HG03097 (cell line): ENCODE data around the gene LCMT1.
"Not testable (repeated sequence)": the region's sequence is repeated elsewhere in the genome, so short reads cannot be mapped to it uniquely, and the experiment has no call there.

Experiments
- ATAC-seq: cut with Tn5 transposase; IDR thresholded peaks from one replicate; pipeline ENCODE4 v1.9.1; 2021; ENCODE audit not compliant: unreplicated experiment, low FRiP score

Gene LCMT1

DNA sequence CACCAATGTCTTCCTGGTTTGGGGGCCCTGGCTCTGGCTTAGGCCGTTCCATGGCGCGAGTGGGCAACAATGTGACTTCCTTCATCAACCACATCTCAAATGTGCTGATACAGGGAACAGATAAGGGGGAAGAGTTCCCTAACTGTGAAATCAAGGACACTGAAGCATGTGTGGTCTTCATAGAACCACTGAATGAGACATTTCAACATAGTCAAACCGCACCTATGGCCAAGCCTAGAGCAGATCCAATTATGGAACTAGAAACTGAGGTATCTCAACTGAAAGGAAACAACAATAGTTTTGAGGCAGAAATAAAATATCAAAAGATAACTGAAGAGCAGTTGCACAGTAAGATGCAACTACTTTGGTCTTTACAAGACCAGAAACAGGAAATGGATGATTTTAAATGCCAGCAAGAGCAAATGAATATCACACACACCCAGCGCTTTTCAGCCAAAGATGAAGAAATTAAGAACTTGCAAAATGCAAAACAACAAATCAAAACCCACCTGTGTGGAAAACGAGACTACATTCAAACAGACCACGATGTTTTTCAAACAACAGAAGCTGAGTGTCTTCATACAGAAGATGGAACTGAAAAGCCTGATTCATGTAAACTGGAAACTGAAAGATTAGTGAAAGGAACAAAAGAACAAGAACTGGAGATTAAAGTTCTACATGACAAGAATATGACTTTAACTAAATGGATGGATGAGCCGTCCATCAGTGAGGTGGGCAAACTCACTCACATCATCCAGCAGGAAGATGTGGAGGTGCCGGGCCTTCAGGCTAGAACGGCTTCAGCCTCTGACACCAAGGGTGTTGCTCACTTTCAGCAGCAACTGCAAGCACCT lies 18.1 kb upstream of the LCMT1 start:
- peak; percentile 56 for ATAC-seq

DNA sequence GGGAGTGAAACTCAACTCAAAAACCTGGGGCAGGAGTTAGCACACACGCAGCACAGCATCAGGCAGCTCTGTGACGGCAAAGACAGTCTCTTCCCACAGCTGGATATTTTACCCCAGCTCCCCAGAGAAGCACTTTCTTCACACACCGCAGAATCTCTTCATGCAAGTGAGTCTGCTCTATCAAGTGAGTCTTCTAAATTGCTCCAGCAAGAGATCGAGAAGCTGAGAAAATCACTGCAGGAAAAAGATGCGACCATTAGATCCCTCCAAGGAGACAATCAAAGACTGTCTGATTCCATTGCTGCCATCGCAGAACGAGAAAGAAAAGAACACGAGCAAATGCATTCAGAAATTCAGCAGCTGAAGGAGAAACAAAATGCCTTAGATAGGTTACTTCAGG lies 16.9 kb upstream of the LCMT1 start:
- ATAC-seq, result no peak

DNA sequence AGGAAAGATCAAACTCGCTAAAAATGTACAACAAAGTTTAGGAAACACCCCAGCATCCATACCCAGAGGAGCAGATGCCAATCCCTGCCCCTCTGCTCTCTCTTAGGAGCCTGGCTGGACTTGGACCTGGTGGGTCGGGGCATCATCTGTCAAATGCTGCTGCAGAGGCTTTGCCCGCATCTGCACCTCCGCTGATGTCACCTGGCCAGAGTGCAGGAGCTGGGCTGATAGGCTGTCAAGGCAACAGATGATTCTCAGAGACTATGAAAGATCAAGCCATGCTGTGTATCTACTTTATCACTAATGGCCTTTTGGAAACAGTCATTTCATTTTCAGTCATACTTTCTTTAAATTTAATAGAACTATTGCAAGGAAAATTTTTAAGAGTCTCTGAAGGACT lies 15.9 kb upstream of the LCMT1 start:
- no peak for ATAC-seq

DNA sequence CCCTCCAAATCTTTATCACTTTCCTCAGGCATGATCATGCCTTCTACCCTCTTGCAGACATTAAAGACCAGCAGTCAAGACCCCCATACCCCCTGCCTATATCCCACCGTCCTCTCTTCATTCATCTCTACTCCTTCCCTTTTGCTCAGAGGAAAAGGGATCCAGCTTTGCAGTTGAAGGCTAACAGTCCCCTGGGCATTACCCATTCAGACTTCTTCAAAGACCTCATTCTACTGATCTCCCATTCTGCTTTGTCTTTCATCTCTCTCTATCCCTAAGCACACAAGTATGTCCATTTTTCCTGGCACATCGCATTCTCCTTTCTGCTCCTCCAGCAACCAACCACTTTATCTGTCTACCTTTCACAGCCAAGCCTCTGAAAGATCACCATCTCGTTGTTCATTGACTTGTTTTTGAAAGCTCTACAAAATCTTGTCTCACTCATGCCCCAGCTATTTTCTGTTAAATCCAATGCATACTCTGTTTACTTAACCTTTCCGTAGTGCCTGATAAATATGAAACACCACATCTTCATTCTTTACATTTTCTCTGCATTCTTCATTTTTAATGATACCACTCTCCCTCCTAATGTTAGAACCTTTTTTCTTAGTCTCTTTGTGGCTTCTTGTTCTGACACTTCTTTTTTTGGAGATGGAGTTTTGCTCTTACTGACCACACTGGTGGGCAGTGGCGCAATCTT lies 14.1 kb upstream of the LCMT1 start:
- ATAC-seq, result no peak

DNA sequence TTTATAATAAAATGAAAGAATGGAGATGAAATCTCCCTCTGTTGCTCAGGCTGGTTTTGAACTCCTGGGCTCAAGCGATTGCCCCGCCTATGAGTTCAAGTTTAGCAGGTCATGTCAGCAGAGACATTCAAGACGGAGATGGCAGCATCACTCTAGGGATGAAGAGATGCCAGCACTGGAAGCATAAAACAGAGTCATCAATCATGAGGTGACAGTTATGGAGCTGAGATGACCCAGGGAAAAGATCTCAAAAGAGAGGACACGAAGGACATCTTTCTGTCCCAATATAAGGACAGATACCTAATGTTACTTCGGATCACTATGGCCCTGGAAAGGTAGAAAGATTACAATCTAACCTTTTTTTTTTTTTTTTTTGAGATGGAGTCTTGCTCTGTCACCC lies 11.0 kb upstream of the LCMT1 start:
- no peak for ATAC-seq

DNA sequence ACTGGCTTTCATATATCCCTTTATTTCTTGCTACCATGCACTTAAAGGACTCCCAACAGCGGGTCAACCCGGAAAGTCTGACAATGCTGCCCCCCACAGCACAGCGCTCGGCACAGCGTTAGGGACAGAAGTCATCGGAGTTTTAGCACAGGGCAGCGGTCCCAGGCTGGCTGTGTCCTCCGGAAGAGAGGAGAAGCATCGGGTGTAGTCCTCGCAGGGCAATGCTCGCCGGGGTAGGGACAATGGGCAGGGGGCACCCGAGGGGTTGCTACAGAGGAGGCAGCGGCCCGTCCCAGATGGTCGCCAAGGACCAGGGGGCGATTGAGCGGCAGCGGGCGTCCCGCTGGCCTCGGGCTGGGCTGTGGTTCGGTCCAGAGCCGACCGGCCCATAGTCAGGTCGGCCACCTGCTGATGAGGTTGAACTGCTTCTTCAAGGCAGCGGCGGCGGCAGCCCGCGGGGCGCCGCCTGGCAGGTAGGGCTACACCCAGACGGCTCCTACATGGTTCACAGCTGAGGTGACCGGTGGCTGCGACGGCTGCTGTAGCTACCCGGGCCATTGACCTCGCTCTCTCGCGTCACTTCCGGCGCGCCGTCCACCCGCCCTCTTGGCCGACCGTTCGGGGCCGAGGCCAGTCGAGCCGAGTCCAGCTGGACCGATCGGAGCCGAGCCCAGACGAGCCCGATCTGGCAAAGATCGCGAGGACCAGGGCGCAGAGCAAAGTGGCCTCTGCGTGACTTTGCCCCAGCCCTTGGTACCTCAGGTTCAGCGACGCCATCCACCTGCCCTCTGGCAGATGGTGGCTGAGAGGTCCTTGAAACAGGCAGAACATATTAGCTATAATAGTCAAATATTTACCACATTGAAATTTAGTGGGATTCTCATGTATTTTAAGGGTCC lies 4.7 kb upstream of the LCMT1 start:
- ATAC-seq, result peak; percentile 37

DNA sequence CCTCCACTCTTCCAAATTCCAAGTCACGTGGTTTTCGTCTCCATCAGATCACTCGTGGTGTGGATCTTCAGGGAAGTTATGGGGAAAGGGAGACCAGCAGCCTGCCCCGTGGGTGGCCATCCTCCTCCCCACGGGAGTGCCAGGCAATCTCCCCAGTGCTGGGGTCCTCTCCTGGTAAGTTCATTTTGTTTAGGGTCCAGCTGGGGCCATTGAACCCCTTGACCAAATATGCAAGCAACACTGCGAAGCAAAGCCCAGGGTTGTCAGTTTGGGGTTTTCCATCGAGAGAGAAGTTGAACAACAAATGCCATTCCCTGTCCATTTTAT lies 4.1 kb upstream of the LCMT1 start:
- ATAC-seq, result no peak

DNA sequence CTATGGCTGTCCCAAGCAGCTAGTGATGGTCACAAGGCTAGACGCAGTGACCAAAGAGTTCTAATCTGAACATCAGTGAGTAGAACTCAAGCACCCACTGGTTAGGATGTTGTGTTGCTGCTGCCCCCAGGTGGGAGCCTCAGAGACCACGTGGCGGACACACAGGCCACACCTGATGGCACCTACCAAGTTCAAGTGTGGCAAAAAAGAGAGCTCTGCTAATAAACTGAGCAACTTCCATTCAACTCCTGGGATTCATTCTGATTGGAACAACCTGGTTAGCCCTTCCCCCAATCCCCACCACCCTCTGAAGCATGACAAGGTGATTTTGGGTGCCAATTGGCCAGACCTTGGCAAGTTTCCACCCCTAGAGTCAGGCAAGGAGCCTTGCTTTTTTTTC lies 3.5 kb upstream of the LCMT1 start:
- no peak for ATAC-seq

DNA sequence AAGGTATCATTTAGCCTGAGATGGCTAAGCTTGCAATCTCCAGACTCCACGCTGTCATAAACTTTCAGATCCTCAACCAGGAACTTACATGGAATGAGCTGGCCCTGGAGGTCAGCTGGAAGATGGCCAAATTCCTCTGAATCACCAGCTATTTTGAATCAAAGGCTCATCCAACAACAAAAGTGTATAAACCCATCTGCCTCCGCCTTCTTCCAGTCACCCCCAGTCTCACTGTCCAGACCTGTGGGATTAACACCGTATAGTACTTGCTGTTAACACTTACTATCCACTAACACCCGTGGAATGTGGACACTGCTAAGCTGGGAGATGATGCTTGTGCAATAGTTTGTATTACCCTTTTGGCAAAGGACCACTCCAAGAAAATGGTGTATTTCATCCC lies 1.9 kb upstream of the LCMT1 start:
- no peak for ATAC-seq

DNA sequence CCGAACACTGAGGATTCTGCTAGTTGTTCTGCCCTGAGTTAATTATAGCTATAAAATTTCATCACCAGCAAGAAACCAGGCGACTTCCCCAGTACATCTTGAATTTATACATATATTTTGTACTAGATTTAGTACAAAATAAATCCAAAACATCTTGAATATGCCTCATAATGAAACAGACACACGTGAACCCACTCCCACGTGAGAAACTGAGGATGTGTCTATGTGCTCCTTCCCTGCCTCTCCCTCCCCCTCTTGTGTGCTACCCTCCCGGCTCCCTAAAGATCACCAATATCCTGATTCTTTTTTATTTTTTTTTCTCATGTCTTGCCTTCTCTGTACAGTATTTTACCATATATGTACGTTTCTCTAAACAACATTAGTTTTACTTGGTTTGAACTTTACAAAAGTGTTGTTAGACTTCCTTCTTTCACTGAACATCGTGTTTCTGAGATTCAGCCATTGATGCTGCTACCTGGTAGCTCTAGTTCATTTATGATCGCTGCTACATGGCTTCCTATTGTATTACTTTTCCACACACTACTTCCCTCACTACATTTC lies 1.1 kb upstream of the LCMT1 start:
- no peak for ATAC-seq

DNA sequence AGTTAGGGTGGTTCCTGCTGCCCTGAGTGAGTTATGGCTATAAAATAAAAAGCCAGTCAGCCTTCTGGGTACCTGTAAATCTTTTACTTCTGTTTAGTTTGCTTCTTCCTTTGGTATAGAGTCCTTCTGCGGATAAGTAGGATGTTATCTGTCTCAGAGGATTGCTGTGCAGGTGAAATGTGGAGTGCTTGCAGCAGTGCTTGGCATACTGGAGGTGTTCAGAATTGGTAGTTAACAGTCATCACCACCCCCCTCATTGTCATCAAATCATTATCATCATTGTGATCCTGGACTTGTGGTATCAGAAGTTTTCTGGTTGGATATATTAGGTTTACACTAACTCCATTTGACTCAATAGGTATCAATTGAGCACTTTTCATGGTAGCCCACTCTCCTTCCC lies 2.6 kb downstream of the LCMT1 start:
- no peak for ATAC-seq

DNA sequence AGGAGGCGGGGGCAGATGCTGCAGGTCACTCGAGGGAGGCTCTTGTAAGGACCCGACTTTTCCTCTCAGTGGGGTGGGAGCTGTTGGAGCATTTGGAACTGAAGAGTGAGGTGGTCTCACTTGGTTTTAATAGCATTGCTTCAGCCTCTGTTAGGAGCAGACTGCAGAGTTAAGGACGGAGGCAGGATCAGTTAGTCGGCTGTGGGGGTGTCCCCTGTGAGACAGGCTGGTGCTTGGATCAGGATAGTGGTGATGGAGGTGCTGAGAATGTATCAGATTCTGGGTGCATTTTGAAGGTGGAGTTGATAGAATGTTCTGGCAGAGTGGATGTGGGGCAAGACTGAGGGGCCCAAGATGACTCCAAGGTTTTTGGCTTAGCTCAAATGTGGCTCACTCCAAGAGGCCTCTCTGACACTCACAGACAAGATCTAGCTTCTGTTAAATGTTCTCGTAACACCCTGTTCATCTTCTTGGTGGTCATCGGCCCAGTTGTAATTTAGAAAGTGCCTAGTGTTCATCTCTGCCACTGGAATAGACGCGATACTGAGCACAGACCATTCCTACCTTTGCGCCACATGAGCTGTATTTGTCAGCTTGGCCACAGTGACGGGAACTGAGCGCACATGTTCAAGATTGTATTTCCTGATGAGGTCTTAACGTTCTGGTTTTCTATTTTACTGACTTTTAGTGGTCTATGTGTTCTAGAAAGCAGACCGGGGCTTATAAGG lies 7.5 kb downstream of the LCMT1 start:
- ATAC-seq, result no peak

DNA sequence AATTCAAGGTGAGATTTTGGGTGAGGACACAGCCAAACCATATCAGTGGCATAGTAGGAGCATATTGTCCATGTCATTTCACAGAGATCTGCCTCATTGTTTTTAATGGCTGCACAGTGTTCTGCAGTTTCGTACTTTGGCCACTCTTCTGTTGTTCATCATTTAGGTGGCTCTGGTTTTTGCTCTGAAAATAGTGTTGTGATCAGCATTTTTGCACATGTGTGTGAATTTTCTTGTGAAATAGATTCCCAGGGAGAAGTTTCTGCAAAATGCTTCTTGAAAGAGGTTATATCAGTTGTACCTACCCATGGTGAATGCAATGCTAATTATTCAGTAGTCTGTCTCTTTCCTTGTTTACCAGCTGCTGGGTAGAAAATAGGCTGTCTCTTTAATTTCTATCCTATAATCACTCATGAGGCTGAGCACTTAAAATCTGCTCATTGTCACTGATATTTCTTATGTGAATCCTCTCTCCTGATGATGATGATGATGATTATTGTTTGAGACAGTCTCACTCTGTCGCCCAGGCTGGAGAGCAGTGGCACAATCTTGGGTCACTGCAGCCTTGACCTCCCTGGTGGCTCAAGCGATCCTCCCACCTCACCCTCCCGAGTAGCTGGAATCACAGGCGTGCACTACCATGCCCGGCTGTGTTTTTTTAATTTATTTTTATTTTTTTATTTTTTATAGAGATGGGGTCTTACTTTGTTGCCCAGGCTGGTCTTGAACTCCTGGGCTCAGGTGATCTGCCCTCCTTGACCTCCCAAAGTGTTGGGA lies 10.5 kb downstream of the LCMT1 start:
- ATAC-seq, result no peak

DNA sequence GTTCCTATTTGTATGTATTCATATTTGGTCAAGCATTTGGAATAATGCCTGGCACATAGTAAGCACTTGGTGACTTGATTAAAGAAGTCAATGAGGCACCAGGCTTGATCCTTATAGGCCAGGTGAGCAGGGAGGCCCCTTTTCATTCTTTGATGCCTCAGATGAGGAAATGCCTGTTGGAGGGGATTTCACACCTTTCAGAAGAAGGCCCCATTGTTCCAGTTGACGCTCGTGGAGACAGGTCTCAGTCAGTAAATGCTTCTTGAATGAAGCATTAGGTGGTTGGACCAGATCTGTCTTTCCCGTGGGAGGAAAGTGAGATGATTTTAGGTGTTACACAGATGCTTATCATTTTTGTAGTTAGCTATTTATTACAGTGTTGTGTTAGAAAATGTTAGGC lies 13.0 kb downstream of the LCMT1 start:
- no peak for ATAC-seq

DNA sequence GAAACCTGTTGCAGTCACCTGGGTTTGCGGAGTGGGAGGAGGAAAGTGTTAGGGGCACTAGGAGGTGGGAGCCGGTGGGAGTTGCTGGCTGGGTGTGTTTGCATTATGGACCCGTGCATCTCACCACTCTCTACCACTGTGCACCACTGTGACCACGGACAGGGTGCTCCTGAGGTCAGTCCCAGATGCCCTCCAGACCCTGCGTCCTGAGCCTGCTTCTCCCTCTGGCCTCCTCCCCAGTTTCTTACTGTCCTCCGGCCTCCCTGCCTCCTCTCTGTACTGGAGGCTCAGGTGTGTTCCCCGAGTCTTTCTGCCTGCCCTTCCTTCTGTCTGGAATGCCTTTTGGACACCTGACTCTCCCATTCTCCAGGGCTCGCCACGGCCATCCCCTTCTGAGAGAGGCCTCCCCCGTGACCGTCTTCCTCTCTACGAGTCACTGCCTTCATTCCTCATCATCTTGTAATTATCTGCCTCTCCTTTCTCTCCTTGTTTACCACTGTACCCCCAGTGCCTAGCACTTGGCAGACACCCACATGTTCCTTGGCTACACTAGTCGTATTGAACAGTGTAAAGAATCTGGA lies 14.6 kb downstream of the LCMT1 start:
- ATAC-seq, result not testable (repeated sequence)

DNA sequence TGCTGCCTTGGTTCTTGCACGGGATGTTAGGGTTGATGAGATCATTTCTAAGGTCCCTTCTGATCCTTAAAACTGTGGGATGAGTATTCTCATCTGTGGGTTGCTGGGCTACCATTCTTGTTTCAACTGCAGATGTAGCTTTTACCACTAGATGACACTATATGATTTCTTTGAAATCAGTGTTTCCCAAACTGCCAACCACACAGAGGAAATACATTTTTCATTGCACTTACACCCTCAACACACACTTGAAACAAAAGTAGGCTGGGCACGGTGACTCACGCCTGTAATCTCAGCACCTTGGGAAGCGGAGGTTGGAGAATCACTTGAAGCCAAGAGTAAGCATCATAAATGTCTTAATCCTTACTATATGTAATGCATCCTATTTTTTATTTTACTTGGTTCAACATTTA lies 15.3 kb downstream of the LCMT1 start:
- no peak for ATAC-seq

DNA sequence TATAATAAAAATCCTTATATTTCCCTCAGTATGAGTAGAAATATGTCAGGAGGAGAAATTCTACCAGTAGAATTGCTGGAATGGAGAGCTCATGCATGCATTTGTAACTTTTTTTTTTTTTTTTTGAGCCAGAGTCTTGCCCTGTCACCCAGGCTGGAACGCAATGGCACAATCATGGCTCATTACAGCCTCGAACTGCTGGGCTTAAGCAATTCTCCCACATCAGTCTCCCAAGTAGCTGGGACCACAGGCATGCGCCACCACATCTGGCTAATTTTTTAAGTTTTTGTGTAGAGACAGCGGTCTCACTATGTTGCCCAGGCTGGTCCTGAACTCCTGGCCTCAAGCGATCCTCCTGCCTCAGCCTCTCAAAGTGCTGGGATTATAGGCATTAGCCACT lies 21.2 kb downstream of the LCMT1 start:
- not testable (repeated sequence) for ATAC-seq

DNA sequence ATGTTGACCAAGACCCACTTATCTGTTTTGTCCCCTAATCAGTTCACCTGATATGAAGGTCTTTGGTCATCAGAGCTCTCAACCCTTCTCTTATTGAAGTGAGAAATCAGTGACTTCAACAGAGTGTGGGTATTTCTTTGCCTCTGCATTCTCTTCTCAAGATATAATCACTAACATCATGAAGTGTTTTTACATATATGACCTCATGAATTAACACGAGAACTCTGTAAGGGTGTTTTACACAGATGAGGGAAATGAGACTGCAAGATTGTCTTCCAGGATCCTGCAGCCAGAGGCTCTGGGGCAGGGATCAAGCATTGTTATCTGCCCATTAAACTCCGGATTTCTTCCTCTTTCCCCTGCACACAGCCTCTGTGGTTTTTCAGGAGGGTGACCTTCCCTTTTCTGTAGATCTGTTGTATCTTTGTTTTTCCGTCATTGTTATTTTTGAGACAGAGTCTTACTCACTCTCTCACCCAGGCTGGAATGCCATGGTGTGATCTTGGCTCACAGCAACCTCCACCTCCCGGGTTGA lies 22.7 kb downstream of the LCMT1 start:
- ATAC-seq, result no peak
